Esophagus muscularis mucosa (tissue), 3 donors: ENCODE measurements around the gene FOXN3.

Experiments used
- POLR2AphosphoS5 ChIP-seq, 2 donors: sonication (generic); formaldehyde crosslinking; IDR thresholded peaks; one replicate each; pipeline ENCODE4 v1.6.1; 2017; ENCODE audit warnings: antibody characterized with exemption in 2 of 2
- TF ChIP-seq, protein P1 (sequence below), 3 experiments: fragments of 200-600 bp in 2 of 3; fragments of 450-650 bp in 1 of 3; sonication (generic) in 2 of 3; IDR thresholded peaks; one replicate each; pipeline ENCODE4 v1.5.1; 2017 to 2019; ENCODE audit warnings: antibody characterized with exemption in 3 of 3, mild to moderate bottlenecking in 2 of 3, moderate library complexity in 1 of 3

DNA sequence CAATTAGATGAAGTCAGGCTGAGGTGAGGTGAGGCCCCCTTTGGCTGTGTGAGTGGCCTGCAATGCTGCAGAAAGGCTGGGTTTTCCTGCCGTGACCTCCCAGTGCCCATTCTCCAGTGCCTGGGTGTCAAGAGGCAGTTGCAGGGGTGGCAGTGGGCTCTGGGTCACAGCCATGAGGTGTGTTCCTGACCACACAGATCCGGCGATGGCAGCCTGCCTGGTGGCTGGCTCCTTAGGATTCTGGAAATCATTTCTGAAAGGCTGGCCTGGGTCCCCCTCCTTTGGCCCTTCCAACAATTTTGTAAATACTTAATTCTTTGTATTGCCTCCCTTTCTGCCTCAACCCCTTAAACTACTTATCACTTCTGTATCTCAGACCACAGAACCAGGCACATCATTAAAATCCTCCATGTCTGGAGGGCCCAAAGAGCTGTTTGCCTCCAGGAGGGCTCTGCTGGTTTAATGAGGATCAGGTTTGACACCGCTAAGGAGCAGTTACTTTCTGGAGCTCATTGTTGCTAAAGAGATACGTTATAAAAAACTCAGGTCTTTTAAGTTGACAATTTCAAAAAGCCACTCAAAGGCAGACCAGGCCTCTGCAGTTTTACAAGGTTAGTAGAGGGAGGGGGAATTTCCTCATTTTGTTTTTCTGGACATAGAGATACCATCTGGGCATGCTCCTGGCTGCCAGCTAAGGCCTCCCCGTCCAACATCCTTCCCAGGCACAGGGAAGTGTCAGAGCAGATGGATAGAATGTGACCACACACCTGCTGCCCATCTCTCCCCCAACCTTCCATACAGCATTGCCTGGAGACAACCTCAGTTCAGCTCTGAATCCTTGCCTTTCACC is 204.4 kb downstream of the FOXN3 start:
- TF ChIP-seq POLR2AphosphoS5 (IDR thresholded peaks at IDR 0.05) = no peak
- TF ChIP-seq, protein P1, sequence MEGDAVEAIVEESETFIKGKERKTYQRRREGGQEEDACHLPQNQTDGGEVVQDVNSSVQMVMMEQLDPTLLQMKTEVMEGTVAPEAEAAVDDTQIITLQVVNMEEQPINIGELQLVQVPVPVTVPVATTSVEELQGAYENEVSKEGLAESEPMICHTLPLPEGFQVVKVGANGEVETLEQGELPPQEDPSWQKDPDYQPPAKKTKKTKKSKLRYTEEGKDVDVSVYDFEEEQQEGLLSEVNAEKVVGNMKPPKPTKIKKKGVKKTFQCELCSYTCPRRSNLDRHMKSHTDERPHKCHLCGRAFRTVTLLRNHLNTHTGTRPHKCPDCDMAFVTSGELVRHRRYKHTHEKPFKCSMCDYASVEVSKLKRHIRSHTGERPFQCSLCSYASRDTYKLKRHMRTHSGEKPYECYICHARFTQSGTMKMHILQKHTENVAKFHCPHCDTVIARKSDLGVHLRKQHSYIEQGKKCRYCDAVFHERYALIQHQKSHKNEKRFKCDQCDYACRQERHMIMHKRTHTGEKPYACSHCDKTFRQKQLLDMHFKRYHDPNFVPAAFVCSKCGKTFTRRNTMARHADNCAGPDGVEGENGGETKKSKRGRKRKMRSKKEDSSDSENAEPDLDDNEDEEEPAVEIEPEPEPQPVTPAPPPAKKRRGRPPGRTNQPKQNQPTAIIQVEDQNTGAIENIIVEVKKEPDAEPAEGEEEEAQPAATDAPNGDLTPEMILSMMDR (IDR thresholded peaks at IDR 0.05) = no peak
